Mammary epithelial cell (primary cell): Measurements from ENCODE around the gene AREL1.

Source experiments
- EZH2 ChIP-seq: IDR thresholded peaks from 2 replicates; pipeline ENCODE4 v1.6.1; 2012; ENCODE audit warnings: low read length, inconsistent platforms, borderline replicate concordance
- TF ChIP-seq, protein P1 (sequence below), 2 donors: IDR thresholded peaks in 1 of 2; conservative IDR thresholded peaks in 1 of 2; 2 replicates each; pipeline ENCODE4 v1.5.1; 2011 to 2012; ENCODE audit warnings: inconsistent platforms in 2 of 2, low read length in 2 of 2, mild to moderate bottlenecking in 2 of 2, control low read depth in 1 of 2, low read depth in 1 of 2; ENCODE audit not compliant: insufficient read depth in 1 of 2; ENCODE audit errors: extremely low read depth in 1 of 2

DNA sequence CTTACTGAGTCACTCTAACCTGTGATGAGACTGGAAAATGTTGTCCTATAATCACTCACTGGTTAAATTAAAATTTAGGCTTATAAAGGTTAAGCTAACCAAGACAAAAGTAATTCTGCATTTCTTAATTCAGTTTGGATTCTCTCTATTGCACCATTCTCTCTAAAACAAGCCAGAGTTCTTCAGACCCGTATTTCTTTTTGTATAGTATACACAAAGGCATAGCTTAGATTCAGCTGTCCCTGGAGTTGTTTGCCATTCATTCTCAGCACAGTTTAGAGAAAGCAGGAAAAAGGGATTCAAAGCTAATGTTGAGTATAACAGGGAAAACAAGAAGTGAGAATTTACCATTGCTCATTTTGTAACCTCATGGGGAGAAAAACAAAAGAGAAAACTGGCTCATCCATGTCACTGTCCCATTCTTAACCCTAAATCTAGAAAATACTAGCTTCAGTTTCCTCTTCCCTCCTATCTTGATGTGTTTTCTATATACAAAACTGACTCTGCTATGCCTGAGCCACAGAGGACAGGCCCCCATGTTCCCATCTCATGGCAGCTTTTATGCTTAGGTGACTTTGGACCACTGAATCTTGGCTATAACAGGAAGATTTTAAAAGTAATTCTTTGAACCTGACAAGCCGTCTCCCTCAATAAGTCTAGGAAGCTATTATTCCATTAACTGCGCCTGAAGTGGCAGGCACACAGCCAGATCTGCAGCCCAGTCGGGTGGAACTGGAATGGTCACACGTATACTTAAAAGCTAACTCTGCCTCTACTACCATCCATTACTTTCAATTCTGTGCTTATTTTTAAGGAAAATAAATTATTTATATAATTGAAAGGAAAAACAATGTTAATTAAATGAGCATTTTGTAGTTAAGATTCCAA is 7.0 kb downstream of the AREL1 start:
- TF ChIP-seq, protein P1, sequence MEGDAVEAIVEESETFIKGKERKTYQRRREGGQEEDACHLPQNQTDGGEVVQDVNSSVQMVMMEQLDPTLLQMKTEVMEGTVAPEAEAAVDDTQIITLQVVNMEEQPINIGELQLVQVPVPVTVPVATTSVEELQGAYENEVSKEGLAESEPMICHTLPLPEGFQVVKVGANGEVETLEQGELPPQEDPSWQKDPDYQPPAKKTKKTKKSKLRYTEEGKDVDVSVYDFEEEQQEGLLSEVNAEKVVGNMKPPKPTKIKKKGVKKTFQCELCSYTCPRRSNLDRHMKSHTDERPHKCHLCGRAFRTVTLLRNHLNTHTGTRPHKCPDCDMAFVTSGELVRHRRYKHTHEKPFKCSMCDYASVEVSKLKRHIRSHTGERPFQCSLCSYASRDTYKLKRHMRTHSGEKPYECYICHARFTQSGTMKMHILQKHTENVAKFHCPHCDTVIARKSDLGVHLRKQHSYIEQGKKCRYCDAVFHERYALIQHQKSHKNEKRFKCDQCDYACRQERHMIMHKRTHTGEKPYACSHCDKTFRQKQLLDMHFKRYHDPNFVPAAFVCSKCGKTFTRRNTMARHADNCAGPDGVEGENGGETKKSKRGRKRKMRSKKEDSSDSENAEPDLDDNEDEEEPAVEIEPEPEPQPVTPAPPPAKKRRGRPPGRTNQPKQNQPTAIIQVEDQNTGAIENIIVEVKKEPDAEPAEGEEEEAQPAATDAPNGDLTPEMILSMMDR (conservative IDR thresholded peaks at IDR 0.05 in 1 of 2, IDR thresholded peaks at IDR 0.05 in 1 of 2; ENCODE audit: extremely low read depth in 1 of 2, insufficient read depth in 1 of 2, low read depth in 1 of 2, low read length in 2 of 2): no peak
- TF ChIP-seq EZH2: no peak
